HepG2 (cell line): Measurements from ENCODE around the gene PCYT2. TPM values are rescaled to one million over a fixed set of nuclear protein-coding genes. Genes with fewer than 3 reads are reported as not detected.

Experiments
- ATM ChIP-seq: fragments of 450-650 bp; IDR thresholded peaks from 2 replicates; pipeline ENCODE4 v1.7.1; 2017; ENCODE audit warnings: mild to moderate bottlenecking, borderline replicate concordance
- GABPB1 ChIP-seq: IDR thresholded peaks from 2 replicates; pipeline ENCODE4 v1.6.1; 2016; ENCODE audit warnings: mild to moderate bottlenecking, missing genetic modification reagents, moderate library complexity, missing compliant biosample characterization
- HDAC1 ChIP-seq: sonication (generic); formaldehyde crosslinking; IDR thresholded peaks from 2 replicates; pipeline ENCODE4 v1.5.1; 2020; ENCODE audit warnings: mild to moderate bottlenecking, missing genetic modification reagents
- NFATC3 ChIP-seq: sonication (generic); formaldehyde crosslinking; IDR thresholded peaks from 2 replicates; pipeline ENCODE4 v1.5.1; 2020; ENCODE audit warnings: mild to moderate bottlenecking, missing genetic modification reagents
- PHF21A ChIP-seq: sonication (generic); formaldehyde crosslinking; IDR thresholded peaks from 2 replicates; pipeline ENCODE4 v1.5.0; 2020; ENCODE audit warnings: mild to moderate bottlenecking, missing genetic modification reagents
- ZNF678 ChIP-seq: sonication (generic); formaldehyde crosslinking; IDR thresholded peaks from 2 replicates; pipeline ENCODE4 v1.4.0; 2020; ENCODE audit warnings: mild to moderate bottlenecking, missing genetic modification reagents
- polyA plus RNA-seq, 8 experiments: library from polyadenylated mRNA; depleted of rRNA in 3 of 8; stranded (reverse) in 7 of 8; unstranded in 1 of 8; fragments of >200 nt; fragmentation: Illumina TruSeq in 4 of 8; extraction: Trizol in 4 of 8; gene quantifications; 2 replicates each; pipeline versions ENCODE4 v1.2.1 to v1.2.3, GENCODE V29; 2011 to 2016; ENCODE audit warnings: low read depth in 4 of 8, missing spikeins in 1 of 8, mixed read lengths in 1 of 8; ENCODE audit not compliant: insufficient read depth in 1 of 8
- total RNA-seq, 5 experiments: library from RNA; depleted of rRNA; stranded (reverse); fragments of >200 nt; fragmentation: Illumina TruSeq; extraction: Trizol; gene quantifications; 2 replicates each; pipeline ENCODE4 v1.2.3, GENCODE V29; 2016; ENCODE audit warnings: low read depth in 1 of 5
- TF ChIP-seq, protein P1 (sequence below): sonication (generic); formaldehyde crosslinking; IDR thresholded peaks from 2 replicates; pipeline ENCODE4 v1.8.0; 2022; ENCODE audit warnings: mild to moderate bottlenecking, missing genetic modification reagents, moderate library complexity
- TF ChIP-seq, protein P2 (sequence below): IDR thresholded peaks from 2 replicates; pipeline ENCODE4 v1.6.1; 2016; ENCODE audit warnings: low read depth, missing genetic modification reagents, missing compliant biosample characterization
- TF ChIP-seq, protein P3 (sequence below): sonication (generic); formaldehyde crosslinking; IDR thresholded peaks from 2 replicates; pipeline ENCODE4 v1.4.0; 2020; ENCODE audit warnings: missing genetic modification reagents, borderline replicate concordance
- TF ChIP-seq, protein P4 (sequence below): sonication (generic); formaldehyde crosslinking; IDR thresholded peaks from 2 replicates; pipeline ENCODE4 v1.4.0; 2020; ENCODE audit warnings: mild to moderate bottlenecking, missing genetic modification reagents, borderline replicate concordance
- TF ChIP-seq, protein P5 (sequence below): sonication (generic); formaldehyde crosslinking; IDR thresholded peaks from 2 replicates; pipeline ENCODE4 v1.8.0; 2022; ENCODE audit warnings: mild to moderate bottlenecking, missing genetic modification reagents; ENCODE audit not compliant: insufficient replicate concordance

Gene PCYT2
- total and polyA plus RNA-seq, 2 of the 13 experiments (the other 11 are each of a cell fraction or from before 2014, with no cell fraction given) = 147 to 297 TPM

DNA sequence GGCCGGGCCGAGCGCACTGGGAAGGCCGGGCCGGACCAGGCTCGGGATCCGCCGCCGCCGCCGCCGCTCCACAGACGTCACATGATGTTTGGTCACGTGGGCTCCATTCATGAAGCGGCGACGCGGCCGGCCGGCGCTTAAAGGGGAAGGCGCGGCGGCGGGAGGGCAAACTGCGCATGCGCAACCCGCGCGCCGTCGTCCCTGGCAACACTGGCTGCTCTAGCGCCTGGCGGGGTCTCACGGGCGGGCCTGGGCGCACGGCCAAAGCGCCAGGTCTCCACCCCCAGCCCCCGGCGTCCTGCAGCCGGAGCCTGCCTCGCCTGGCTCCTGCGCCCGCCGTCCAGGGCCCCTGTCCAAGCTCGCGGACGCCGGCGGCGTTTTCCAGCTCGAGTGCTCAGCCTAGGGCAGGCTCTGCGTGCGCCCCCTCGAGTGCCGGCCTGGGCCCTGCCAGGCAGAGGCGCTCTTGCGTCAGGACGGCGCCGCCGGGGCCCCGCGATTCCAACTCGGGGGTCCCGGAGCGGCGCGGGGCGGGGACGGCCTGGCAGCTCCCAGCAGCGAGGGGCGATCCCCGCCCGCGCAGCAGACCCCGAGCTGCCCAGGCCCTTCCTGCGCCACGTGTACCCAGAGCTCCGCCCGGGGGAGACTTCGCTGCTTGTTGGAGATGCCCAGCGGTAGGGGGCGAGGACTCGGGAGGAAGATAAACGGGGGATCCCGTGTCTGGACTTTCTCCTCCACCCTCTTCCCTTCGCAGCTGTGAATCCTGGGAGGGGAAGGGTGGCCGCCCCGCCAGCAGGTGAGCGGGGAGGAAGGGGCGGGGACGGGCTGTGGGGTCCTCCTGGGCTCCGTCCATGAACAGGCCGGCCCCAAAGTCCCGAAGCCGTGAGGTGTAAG is 16.7 kb upstream of the PCYT2 start, which contains the start of gene MAFG (continued):
- TF ChIP-seq, protein P1, sequence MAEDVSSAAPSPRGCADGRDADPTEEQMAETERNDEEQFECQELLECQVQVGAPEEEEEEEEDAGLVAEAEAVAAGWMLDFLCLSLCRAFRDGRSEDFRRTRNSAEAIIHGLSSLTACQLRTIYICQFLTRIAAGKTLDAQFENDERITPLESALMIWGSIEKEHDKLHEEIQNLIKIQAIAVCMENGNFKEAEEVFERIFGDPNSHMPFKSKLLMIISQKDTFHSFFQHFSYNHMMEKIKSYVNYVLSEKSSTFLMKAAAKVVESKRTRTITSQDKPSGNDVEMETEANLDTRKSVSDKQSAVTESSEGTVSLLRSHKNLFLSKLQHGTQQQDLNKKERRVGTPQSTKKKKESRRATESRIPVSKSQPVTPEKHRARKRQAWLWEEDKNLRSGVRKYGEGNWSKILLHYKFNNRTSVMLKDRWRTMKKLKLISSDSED = no peak
- 0 out of 2 replicates have a peak, but pooled peaks have one; percentile 12 for TF ChIP-seq NFATC3 (CRISPR knock-in tag)
- peak; percentile 73; the same call in 1 of the 2 replicates for TF ChIP-seq HDAC1 (CRISPR knock-in tag)
- TF ChIP-seq, protein P2, sequence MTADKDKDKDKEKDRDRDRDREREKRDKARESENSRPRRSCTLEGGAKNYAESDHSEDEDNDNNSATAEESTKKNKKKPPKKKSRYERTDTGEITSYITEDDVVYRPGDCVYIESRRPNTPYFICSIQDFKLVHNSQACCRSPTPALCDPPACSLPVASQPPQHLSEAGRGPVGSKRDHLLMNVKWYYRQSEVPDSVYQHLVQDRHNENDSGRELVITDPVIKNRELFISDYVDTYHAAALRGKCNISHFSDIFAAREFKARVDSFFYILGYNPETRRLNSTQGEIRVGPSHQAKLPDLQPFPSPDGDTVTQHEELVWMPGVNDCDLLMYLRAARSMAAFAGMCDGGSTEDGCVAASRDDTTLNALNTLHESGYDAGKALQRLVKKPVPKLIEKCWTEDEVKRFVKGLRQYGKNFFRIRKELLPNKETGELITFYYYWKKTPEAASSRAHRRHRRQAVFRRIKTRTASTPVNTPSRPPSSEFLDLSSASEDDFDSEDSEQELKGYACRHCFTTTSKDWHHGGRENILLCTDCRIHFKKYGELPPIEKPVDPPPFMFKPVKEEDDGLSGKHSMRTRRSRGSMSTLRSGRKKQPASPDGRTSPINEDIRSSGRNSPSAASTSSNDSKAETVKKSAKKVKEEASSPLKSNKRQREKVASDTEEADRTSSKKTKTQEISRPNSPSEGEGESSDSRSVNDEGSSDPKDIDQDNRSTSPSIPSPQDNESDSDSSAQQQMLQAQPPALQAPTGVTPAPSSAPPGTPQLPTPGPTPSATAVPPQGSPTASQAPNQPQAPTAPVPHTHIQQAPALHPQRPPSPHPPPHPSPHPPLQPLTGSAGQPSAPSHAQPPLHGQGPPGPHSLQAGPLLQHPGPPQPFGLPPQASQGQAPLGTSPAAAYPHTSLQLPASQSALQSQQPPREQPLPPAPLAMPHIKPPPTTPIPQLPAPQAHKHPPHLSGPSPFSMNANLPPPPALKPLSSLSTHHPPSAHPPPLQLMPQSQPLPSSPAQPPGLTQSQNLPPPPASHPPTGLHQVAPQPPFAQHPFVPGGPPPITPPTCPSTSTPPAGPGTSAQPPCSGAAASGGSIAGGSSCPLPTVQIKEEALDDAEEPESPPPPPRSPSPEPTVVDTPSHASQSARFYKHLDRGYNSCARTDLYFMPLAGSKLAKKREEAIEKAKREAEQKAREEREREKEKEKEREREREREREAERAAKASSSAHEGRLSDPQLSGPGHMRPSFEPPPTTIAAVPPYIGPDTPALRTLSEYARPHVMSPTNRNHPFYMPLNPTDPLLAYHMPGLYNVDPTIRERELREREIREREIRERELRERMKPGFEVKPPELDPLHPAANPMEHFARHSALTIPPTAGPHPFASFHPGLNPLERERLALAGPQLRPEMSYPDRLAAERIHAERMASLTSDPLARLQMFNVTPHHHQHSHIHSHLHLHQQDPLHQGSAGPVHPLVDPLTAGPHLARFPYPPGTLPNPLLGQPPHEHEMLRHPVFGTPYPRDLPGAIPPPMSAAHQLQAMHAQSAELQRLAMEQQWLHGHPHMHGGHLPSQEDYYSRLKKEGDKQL = no peak; the same call in 1 of the 2 replicates
- TF ChIP-seq, protein P3, sequence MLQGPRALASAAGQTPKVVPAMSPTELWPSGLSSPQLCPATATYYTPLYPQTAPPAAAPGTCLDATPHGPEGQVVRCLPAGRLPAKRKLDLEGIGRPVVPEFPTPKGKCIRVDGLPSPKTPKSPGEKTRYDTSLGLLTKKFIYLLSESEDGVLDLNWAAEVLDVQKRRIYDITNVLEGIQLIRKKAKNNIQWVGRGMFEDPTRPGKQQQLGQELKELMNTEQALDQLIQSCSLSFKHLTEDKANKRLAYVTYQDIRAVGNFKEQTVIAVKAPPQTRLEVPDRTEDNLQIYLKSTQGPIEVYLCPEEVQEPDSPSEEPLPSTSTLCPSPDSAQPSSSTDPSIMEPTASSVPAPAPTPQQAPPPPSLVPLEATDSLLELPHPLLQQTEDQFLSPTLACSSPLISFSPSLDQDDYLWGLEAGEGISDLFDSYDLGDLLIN (CRISPR knock-in tag) = peak; percentile 78; the same call in 1 of the 2 replicates
- TF ChIP-seq, protein P4, sequence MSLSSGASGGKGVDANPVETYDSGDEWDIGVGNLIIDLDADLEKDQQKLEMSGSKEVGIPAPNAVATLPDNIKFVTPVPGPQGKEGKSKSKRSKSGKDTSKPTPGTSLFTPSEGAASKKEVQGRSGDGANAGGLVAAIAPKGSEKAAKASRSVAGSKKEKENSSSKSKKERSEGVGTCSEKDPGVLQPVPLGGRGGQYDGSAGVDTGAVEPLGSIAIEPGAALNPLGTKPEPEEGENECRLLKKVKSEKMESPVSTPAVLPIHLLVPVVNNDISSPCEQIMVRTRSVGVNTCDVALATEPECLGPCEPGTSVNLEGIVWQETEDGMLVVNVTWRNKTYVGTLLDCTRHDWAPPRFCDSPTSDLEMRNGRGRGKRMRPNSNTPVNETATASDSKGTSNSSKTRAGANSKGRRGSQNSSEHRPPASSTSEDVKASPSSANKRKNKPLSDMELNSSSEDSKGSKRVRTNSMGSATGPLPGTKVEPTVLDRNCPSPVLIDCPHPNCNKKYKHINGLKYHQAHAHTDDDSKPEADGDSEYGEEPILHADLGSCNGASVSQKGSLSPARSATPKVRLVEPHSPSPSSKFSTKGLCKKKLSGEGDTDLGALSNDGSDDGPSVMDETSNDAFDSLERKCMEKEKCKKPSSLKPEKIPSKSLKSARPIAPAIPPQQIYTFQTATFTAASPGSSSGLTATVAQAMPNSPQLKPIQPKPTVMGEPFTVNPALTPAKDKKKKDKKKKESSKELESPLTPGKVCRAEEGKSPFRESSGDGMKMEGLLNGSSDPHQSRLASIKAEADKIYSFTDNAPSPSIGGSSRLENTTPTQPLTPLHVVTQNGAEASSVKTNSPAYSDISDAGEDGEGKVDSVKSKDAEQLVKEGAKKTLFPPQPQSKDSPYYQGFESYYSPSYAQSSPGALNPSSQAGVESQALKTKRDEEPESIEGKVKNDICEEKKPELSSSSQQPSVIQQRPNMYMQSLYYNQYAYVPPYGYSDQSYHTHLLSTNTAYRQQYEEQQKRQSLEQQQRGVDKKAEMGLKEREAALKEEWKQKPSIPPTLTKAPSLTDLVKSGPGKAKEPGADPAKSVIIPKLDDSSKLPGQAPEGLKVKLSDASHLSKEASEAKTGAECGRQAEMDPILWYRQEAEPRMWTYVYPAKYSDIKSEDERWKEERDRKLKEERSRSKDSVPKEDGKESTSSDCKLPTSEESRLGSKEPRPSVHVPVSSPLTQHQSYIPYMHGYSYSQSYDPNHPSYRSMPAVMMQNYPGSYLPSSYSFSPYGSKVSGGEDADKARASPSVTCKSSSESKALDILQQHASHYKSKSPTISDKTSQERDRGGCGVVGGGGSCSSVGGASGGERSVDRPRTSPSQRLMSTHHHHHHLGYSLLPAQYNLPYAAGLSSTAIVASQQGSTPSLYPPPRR (CRISPR knock-in tag) = peak; percentile 48; the same call in 1 of the 2 replicates
- peak; percentile 60 for TF ChIP-seq GABPB1 (CRISPR knock-in tag)
- TF ChIP-seq ZNF678 (CRISPR knock-in tag) = no peak
- peak; percentile 63 for TF ChIP-seq PHF21A (CRISPR knock-in tag)
- TF ChIP-seq, protein P5, sequence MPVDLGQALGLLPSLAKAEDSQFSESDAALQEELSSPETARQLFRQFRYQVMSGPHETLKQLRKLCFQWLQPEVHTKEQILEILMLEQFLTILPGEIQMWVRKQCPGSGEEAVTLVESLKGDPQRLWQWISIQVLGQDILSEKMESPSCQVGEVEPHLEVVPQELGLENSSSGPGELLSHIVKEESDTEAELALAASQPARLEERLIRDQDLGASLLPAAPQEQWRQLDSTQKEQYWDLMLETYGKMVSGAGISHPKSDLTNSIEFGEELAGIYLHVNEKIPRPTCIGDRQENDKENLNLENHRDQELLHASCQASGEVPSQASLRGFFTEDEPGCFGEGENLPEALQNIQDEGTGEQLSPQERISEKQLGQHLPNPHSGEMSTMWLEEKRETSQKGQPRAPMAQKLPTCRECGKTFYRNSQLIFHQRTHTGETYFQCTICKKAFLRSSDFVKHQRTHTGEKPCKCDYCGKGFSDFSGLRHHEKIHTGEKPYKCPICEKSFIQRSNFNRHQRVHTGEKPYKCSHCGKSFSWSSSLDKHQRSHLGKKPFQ = no peak
- TF ChIP-seq ATM = no peak
